IMR-90 (cell line): ENCODE measurements around the gene SH2D5. TPM values are rescaled to one million over a fixed set of nuclear protein-coding genes. Genes with fewer than 3 reads are reported as not detected.

Source experiments
- ATAC-seq: fragments of 200-7000 bp; cut with Tn5 transposase; 2 replicates; pipeline ENCODE4 v1.9.1; 2020; ENCODE audit warnings: low read depth, mild to moderate bottlenecking, moderate library complexity
- BruUV-seq: library from RNA; stranded (reverse); fragments of 400-500 nt; replicated peaks from 2 replicates; lab custom pipeline; 2021; lab: Mats Ljungman, UMichigan
- CTCF ChIA-PET: fragments of 300-600 bp; formaldehyde crosslinking; extraction: SDS; loops from one replicate; lab custom pipeline; 2021; ENCODE audit warnings: antibody characterized with exemption; lab: Yijun Ruan, JAX
- POLR2A ChIA-PET: fragments of 300-600 bp; sonication (Branson Sonifier 250); formaldehyde crosslinking; loops from one replicate; lab custom pipeline; 2022; ENCODE audit warnings: antibody characterized with exemption; ENCODE audit not compliant: unreplicated experiment; lab: Charles Lee
- DNase-seq: peaks from one replicate; pipeline ENCODE4 v3.0.0; 2013
- H2AFZ ChIP-seq: replicated peaks from 2 replicates; pipeline ENCODE3; 2013; ENCODE audit warnings: low read length, mild to moderate bottlenecking; ENCODE audit not compliant: poor library complexity
- H2AK5ac ChIP-seq: 2 replicates; pipeline ENCODE4 v1.6.1; 2013; ENCODE audit warnings: low read depth, low read length, inconsistent platforms
- H2AK9ac ChIP-seq: replicated peaks from 2 replicates; pipeline ENCODE3; 2013; ENCODE audit warnings: mild to moderate bottlenecking, low read depth, low read length, moderate library complexity; ENCODE audit not compliant: poor library complexity
- H2BK120ac ChIP-seq: 2 replicates; pipeline ENCODE4 v1.6.1; 2013; ENCODE audit warnings: low read depth, low read length, inconsistent platforms
- H2BK15ac ChIP-seq: 3 replicates; pipeline ENCODE4 v1.6.1; 2013; ENCODE audit warnings: low read depth, low read length, inconsistent platforms
- H2BK20ac ChIP-seq: 2 replicates; pipeline ENCODE4 v1.6.1; 2013; ENCODE audit warnings: low read depth, mild to moderate bottlenecking, inconsistent platforms, low read length, moderate library complexity
- H2BK5ac ChIP-seq: 2 replicates; pipeline ENCODE4 v1.6.1; 2013; ENCODE audit warnings: mild to moderate bottlenecking, low read depth, low read length, inconsistent platforms; ENCODE audit not compliant: poor library complexity, severe bottlenecking
- H3K14ac ChIP-seq: replicated peaks from 2 replicates; pipeline ENCODE4 v1.6.1; 2013; ENCODE audit warnings: low read depth, low read length, inconsistent platforms
- H3K18ac ChIP-seq: 2 replicates; pipeline ENCODE4 v1.6.1; 2013; ENCODE audit warnings: low read depth, low read length, control low read depth
- H3K23ac ChIP-seq: 2 replicates; pipeline ENCODE4 v1.6.1; 2013; ENCODE audit warnings: low read depth, low read length, inconsistent platforms
- H3K27ac ChIP-seq: 2 replicates; pipeline ENCODE4 v1.5.1; 2013; ENCODE audit warnings: mild to moderate bottlenecking, control low read depth, low read length; ENCODE audit not compliant: insufficient read depth
- H3K27me3 ChIP-seq: 2 replicates; pipeline ENCODE4 v1.6.1; 2013; ENCODE audit warnings: low read length; ENCODE audit not compliant: control insufficient read depth, insufficient read depth
- H3K36me3 ChIP-seq: 2 replicates; pipeline ENCODE4 v1.6.1; 2013; ENCODE audit warnings: low read length, mixed read lengths; ENCODE audit not compliant: control insufficient read depth, insufficient read depth
- H3K4ac ChIP-seq: 2 replicates; pipeline ENCODE4 v1.6.1; 2013; ENCODE audit warnings: low read depth, low read length, inconsistent platforms
- H3K4me1 ChIP-seq: 2 replicates; pipeline ENCODE4 v1.6.1; 2013; ENCODE audit warnings: low read length, mixed read lengths; ENCODE audit not compliant: control insufficient read depth, insufficient read depth
- H3K4me2 ChIP-seq: 2 replicates; pipeline ENCODE4 v1.6.1; 2013; ENCODE audit warnings: low read depth, mild to moderate bottlenecking, control low read depth, low read length, moderate library complexity
- H3K4me3 ChIP-seq: 2 replicates; pipeline ENCODE4 v1.5.1; 2013; ENCODE audit warnings: low read depth, mild to moderate bottlenecking, control low read depth, low read length, moderate library complexity; ENCODE audit not compliant: insufficient read depth
- H3K56ac ChIP-seq: 2 replicates; pipeline ENCODE4 v1.6.1; 2013; ENCODE audit warnings: low read length, inconsistent platforms; ENCODE audit not compliant: insufficient read depth; ENCODE audit errors: extremely low read depth
- H3K79me1 ChIP-seq, 2 experiments: 2 replicates each; pipeline ENCODE4 v1.6.1; 2013; ENCODE audit warnings: low read length in 2 of 2, inconsistent platforms in 1 of 2, low read depth in 1 of 2
- H3K9ac ChIP-seq: 2 replicates; pipeline ENCODE4 v1.6.1; 2013; ENCODE audit warnings: low read depth, low read length, control low read depth
- H3K9me1 ChIP-seq: 2 replicates; pipeline ENCODE4 v1.6.1; 2013; ENCODE audit warnings: low read length, inconsistent platforms; ENCODE audit not compliant: insufficient read depth
- H3K9me3 ChIP-seq: 2 replicates; pipeline ENCODE4 v1.6.1; 2013; ENCODE audit warnings: low read length; ENCODE audit not compliant: control insufficient read depth, insufficient read depth
- H4K20me1 ChIP-seq: 2 replicates; pipeline ENCODE4 v1.6.1; 2013; ENCODE audit warnings: low read length, inconsistent platforms; ENCODE audit not compliant: insufficient read depth
- H4K5ac ChIP-seq: 2 replicates; pipeline ENCODE4 v1.6.1; 2013; ENCODE audit warnings: mild to moderate bottlenecking, low read depth, low read length, control low read depth
- H4K8ac ChIP-seq, 2 experiments: 2 replicates each; pipeline ENCODE4 v1.6.1; 2013; ENCODE audit warnings: low read depth in 2 of 2, low read length in 2 of 2, control low read depth in 1 of 2, inconsistent platforms in 1 of 2
- H4K91ac ChIP-seq: 2 replicates; pipeline ENCODE4 v1.6.1; 2013; ENCODE audit warnings: low read depth, low read length, inconsistent platforms; ENCODE audit not compliant: insufficient read depth
- BHLHE40 ChIP-seq: fragments of 150-350 bp; IDR thresholded peaks from 2 replicates; pipeline ENCODE4 v1.6.1; 2016; ENCODE audit warnings: mild to moderate bottlenecking, low read depth, low read length
- MAFK ChIP-seq: IDR thresholded peaks from 2 replicates; pipeline ENCODE4 v1.6.1; 2012; ENCODE audit warnings: low read depth, low read length, improper control_type of control experiment
- MXI1 ChIP-seq: IDR thresholded peaks from 2 replicates; pipeline ENCODE4 v1.6.1; 2012; ENCODE audit warnings: low read depth, mild to moderate bottlenecking, low read length, moderate library complexity, borderline replicate concordance
- dilution Hi-C: fragments of 300-500 bp; cut with HindIII; formaldehyde crosslinking; loops from one replicate; pipeline ENCODE4 v1.14.3; 2018; ENCODE audit warnings: low sequenced_read_pairs; ENCODE audit not compliant: unreplicated experiment
- in situ Hi-C: fragments of 300-500 bp; cut with MboI; formaldehyde crosslinking; loops from 3 replicates; pipeline ENCODE4 v1.14.3; 2019; ENCODE audit warnings: low sequenced_read_pairs, inconsistent platforms, mixed read lengths
- intact Hi-C: fragments of 100-400 bp; cut with micrococcal nuclease; formaldehyde crosslinking; loops from 2 replicates; pipeline ENCODE4 v1.10.0; 2022
- polyA plus RNA-seq, 3 experiments: library from polyadenylated mRNA; depleted of rRNA; stranded (reverse); fragments of >200 nt; gene quantifications; 2 replicates each; pipeline ENCODE4 v1.2.3, GENCODE V29; 2012; ENCODE audit warnings: low replicate concordance in 1 of 3
- total RNA-seq: library from RNA; depleted of rRNA; stranded (reverse); fragments of >200 nt; gene quantifications from 2 replicates; pipeline ENCODE4 v1.2.3, GENCODE V29; 2012
- TF ChIP-seq, protein P1 (sequence below): fragments of 150-350 bp; IDR thresholded peaks from 2 replicates; pipeline ENCODE4 v1.6.1; 2016; ENCODE audit warnings: low read depth, mild to moderate bottlenecking, low read length, moderate library complexity, borderline replicate concordance

Gene SH2D5
- total and polyA plus RNA-seq, 2 of the 4 experiments (the other 2 are of a cell fraction), result 7.2 to 14.4 TPM

- intact Hi-C loops (no loop called here), in situ Hi-C loops (no loop called here), dilution Hi-C loops (no loop called here)
- Histone ChIP-seq H4K5ac (no peak overlapping the region), H4K20me1 (peaks cover 10% of the 10 kb centered on the region; the same call in 1 of the 2 replicates), H3K27ac (no peak overlapping the region), H3K4me2 (no peak overlapping the region), H2BK15ac (no peak overlapping the region), H3K4ac (no peak overlapping the region), H3K9me3 (no peaks in the 10 kb centered on the region), H2BK5ac (no peak overlapping the region), H3K79me1 (peaks cover 32 to 44% of the 10 kb centered on the region in 2 experiments), H3K4me3 (no peak overlapping the region), H3K18ac (no peak overlapping the region), H2AK5ac (no peak overlapping the region), H4K8ac (no peak overlapping the region), H3K56ac (no peak overlapping the region), H3K36me3 (peaks cover 65% of the 10 kb centered on the region), H3K4me1 (no peaks in the 10 kb centered on the region), H2AFZ (no peak overlapping the region), H3K14ac (no peak overlapping the region), H2BK120ac (no peak overlapping the region), H2BK20ac (no peak overlapping the region), H4K91ac (no peak overlapping the region), H3K9ac (no peak overlapping the region), H3K23ac (no peak overlapping the region), H3K27me3 (no peaks in the 10 kb centered on the region), H3K9me1 (no peaks in the 10 kb centered on the region; the same call in 1 of the 2 replicates), H2AK9ac (no peak overlapping the region)
- no TSS peak for BruUV-seq
- ChIA-PET POLR2A (no interaction called here), CTCF (no interaction called here)
- TF ChIP-seq MAFK, result no peak
- TF ChIP-seq, protein P1, sequence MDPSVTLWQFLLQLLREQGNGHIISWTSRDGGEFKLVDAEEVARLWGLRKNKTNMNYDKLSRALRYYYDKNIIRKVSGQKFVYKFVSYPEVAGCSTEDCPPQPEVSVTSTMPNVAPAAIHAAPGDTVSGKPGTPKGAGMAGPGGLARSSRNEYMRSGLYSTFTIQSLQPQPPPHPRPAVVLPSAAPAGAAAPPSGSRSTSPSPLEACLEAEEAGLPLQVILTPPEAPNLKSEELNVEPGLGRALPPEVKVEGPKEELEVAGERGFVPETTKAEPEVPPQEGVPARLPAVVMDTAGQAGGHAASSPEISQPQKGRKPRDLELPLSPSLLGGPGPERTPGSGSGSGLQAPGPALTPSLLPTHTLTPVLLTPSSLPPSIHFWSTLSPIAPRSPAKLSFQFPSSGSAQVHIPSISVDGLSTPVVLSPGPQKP, result no peak
- no peak for TF ChIP-seq BHLHE40
- TF ChIP-seq MXI1, result no peak
- ATAC-seq (no peak), DNase-seq (no peak)
These were observed 34.8 kb upstream of the SH2D5 start for GRCh38 chr1:20767271-20767670.
